HFFc6 (cell line): ENCODE data around the gene CYP1A2. TPM values are rescaled to one million over a fixed set of nuclear protein-coding genes. Genes with fewer than 3 reads are reported as not detected.
A peak's percentile ranks its signal among the peaks of the same experiment; 100 is the strongest.

Source experiments
- DNase-seq: peaks from one replicate; pipeline ENCODE4 v3.0.0-alpha.2; 2018
- H3K27ac Mint-ChIP-seq: 2 replicates; pipeline ENCODE4 v1.8.0; 2020; ENCODE audit warnings: mild to moderate bottlenecking, mixed read lengths
- H3K27me3 Mint-ChIP-seq: 2 replicates; pipeline ENCODE4 v1.8.0; 2021; ENCODE audit warnings: mild to moderate bottlenecking, moderate library complexity, mixed read lengths; ENCODE audit not compliant: insufficient read depth
- H3K36me3 Mint-ChIP-seq: 2 replicates; pipeline ENCODE4 v1.8.0; 2021; ENCODE audit warnings: low read depth, mixed read lengths
- H3K4me1 Mint-ChIP-seq: 2 replicates; pipeline ENCODE4 v1.8.0; 2020; ENCODE audit warnings: low read depth, mixed read lengths
- H3K4me3 Mint-ChIP-seq: 2 replicates; pipeline ENCODE4 v1.8.0; 2020; ENCODE audit warnings: mild to moderate bottlenecking, moderate library complexity, mixed read lengths
- H3K9me3 Mint-ChIP-seq: 2 replicates; pipeline ENCODE4 v1.8.0; 2020; ENCODE audit warnings: mild to moderate bottlenecking, mixed read lengths
- CTCF ChIP-seq: fragments of 200-600 bp; sonication (generic); IDR thresholded peaks from 2 replicates; pipeline ENCODE4 v1.5.0; 2021; ENCODE audit warnings: antibody characterized with exemption, mild to moderate bottlenecking
- total RNA-seq, 6 experiments: library from RNA; stranded (reverse); fragmentation: NEBNext Ultra II Directional; extraction: Animal tissue kit (Norgen Biotek cat#: 25700); gene quantifications; 2 replicates in 1 of 6; 3 replicates in 5 of 6; pipeline ENCODE4 v1.2.3, GENCODE V29; 2021

The CYP1A2 gene
- total RNA-seq, 6 experiments from 2014 or later: not detected

DNA sequence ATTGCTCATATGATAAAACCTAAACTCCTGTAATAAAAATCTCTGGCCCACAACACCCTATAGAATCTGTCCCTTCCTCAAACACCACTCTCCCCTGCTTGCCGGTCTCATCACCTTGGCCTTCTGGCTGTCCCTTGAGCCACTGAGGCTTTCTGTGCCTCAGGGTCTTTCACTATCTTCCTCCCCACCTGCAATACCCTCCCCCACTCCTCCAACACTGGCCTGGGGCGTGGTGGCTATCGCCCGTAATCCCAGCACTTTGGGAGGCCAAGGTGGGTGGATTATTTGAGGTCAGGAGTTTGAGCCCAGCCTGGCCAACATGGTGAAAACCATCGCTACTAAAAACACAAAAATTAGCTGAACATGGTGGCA lies 29.9 kb downstream of the CYP1A2 start:
- Mint-ChIP-seq H3K36me3 (no peaks in the 10 kb centered on the region), H3K4me3 (no peak overlapping the region), H3K27me3 (peaks cover 2% of the 10 kb centered on the region), H3K27ac (no peak overlapping the region), H3K9me3 (no peaks in the 10 kb centered on the region), H3K4me1 (peaks cover 43% of the 10 kb centered on the region)
- TF ChIP-seq CTCF: no peak
- DNase-seq: no peak

- H3K4me3 Mint-ChIP-seq: no peak overlapping the region
Measured at GRCh38 chr15:74779162-74779648, 30.6 kb downstream of the CYP1A2 start.

DNA sequence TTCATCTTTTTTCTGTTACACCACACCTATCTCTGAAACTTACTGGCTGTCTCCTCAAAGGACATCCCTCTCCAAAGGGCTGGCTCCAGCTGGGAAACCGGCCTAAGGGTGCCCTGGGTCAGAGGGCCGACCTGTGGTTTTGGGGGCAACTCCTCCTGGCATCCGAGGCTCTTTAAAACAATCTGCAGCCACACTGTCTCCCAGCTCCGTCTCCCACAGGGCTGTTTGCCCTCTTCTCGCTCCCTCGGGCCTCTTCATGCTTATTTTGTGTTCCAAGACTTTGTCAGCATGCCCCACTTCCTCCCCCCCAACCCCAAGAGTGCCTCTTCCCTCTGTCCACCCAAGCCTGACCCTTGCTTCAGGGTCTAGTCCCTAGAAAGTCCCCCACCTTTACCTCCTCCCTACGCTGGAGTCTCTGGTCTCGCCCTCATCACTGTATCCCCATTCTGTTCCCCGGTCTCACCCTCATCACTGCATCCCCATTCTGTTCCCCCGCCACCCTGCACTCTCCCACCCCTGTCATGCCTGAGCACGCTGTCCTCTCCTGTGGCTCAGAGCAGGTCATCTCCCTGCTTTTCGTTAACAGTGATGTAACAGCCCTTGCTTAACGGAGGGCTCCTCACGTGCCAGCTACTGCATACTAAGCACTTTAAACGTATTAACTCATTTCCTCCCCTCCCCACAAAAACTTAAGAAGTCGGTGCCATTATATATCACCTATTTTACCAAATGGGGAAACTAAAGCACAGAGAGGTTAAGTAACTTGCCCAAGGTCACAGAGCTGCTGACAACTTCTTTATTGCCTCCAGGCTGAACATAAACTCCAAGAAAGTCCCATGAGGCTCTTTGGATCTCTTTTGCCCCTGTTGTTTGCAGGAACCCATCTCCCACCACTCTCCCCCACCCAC lies 32.1 kb downstream of the CYP1A2 start:
- peak; percentile 27 for DNase-seq
- Mint-ChIP-seq H3K4me3 (peak overlapping the region; percentile 90), H3K27ac (peak overlapping the region; percentile 31), H3K4me1 (peaks cover 64% of the 10 kb centered on the region), H3K9me3 (no peaks in the 10 kb centered on the region), H3K36me3 (no peaks in the 10 kb centered on the region), H3K27me3 (peaks cover 2% of the 10 kb centered on the region)
- TF ChIP-seq CTCF: no peak

More at GRCh38 chr15:74779162-74779648, 30.6 kb downstream of the CYP1A2 start:
- Mint-ChIP-seq H3K27ac (no peak overlapping the region), H3K9me3 (no peaks in the 10 kb centered on the region), H3K36me3 (no peaks in the 10 kb centered on the region), H3K27me3 (peaks cover 2% of the 10 kb centered on the region), H3K4me1 (peaks cover 49% of the 10 kb centered on the region)
- no peak for TF ChIP-seq CTCF
- no peak for DNase-seq

GRCh38 chr15:74781431-74782258 lies 33.0 kb downstream of the CYP1A2 start, which contains the start of gene CSK:
TSS of gene CSK (plus strand) at chr15:74782080. CDS start at chr15:74798298, 16,218 bp downstream.
- Mint-ChIP-seq H3K27ac (peak within 1 kb of the TSS; percentile 76), H3K27me3 (peaks cover 2% of the 10 kb centered on the region), H3K9me3 (no peaks in the 10 kb centered on the region), H3K36me3 (no peaks in the 10 kb centered on the region), H3K4me1 (peaks cover 66% of the 10 kb centered on the region), H3K4me3 (peak within 1 kb of the TSS; percentile 95)
- TF ChIP-seq CTCF: peak; percentile 74
- peak; percentile 45 for DNase-seq

DNA sequence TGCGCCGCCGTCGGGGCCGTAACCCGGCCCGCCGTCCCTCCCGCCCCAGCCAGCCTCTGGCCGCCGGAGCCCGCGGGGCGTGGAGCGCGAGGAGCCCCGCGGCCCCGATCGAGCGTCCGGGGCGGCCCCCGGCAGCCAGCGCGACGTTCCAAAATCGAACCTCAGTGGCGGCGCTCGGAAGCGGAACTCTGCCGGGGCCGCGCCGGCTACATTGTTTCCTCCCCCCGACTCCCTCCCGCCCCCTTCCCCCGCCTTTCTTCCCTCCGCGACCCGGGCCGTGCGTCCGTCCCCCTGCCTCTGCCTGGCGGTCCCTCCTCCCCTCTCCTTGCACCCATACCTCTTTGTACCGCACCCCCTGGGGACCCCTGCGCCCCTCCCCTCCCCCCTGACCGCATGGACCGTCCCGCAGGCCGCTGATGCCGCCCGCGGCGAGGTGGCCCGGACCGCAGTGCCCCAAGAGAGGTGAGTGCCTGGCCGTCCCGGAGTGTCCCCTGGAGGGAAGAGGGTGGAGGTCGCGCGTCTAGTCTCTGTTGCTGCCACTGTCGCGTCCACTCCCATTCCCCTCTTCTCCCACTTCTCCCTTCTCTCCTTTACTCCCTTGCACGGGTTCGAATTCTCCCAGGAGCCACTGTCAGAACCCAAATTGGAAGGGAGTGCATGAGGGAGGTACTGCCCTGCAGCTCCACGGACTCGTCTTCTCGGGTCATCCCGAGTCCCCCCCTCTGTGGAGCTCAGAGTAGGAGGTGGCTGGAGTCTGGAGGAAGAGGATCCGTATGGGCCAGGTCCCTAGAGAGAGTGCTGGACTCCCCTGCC lies 33.8 kb downstream of the CYP1A2 start:
- TF ChIP-seq CTCF: no peak
- Mint-ChIP-seq H3K9me3 (no peaks in the 10 kb centered on the region), H3K27me3 (peaks cover 2% of the 10 kb centered on the region), H3K4me1 (peaks cover 60% of the 10 kb centered on the region), H3K27ac (peak overlapping the region; percentile 76; the same call in 1 of the 2 replicates), H3K36me3 (no peaks in the 10 kb centered on the region), H3K4me3 (peak overlapping the region; percentile 95)
- no peak for DNase-seq
